Measurements from ENCODE around the gene BCL11B.

The BCL11B gene

DNA sequence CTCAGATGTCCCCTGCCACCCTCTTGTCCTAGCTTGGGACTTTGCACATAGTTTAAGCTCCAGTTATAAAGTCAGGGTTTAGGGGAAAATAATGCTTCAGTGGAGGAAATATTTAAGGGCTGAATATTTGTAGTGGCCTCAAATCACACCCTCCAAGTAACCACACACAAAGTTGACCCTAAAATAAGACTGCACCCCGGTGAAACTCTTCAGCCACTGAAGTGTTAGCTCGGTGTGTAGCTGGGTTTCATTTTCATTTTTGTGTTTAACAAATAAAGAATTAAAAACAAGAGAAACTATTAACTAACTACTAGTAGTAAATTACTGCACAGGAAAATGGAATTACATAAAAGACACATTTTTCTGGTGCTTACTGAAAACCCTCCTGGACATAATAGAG lies 14.8 kb upstream of the BCL11B start:
- no peak for ATAC-seq

- no peak for ATAC-seq
Observed at GRCh38 chr14:99284254-99285004, 12.4 kb upstream of the BCL11B start.

DNA sequence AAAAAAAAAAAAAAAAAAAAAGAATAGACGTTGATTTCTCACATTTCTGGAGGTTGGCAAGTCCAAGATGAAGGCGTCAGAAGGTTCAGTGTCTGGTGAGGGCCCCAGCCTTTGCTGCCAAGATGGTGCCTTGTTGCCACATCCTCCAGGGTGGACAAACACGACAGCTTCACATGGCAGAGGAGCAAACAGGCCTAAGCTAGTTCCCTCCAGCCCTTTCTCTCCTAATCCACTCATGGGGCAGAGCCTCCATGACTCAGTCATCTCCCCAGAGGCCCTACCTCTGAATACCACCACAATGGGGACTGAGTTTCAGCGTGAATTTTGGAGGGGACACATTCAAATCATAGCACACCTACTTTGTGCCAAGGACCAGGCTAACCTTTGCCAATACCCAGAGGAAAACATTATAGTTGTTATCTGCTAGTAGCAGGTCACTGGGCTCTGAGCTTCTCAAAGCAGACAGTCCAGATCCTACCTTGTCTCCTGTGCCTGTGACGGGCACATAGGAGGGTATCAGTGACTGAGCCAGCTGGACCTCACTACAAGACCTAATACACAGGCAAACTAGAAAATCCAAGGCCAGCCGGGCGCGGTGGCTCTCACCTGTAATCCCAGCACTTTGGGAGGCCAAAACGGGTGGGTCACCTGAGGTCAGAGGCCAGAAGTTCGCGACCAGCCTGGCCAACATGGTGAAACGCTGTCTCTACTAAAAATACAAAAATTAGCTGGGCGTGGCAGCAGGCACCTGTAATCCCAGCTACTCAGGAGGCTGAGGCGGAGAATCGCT lies 10.5 kb upstream of the BCL11B start:
- no peak for ATAC-seq

DNA sequence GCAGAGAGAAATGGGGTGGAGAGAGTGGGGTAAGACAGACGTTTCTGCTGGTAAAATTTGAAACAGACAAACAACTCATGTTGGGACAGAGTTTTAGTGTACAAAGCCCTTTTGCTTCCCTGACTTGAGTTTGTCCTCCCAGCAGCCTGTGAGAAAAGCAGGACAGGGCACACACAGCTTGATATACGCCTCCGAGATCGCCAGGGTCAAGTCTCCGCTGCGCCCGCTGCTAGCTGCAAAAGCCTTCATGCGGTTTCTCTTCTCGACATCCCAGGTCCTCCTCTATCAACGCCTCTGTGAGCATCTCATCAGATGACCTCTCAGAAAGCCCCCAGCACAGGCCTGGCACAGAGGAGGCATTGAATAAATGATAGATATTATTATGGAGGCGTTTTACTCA lies 9.4 kb upstream of the BCL11B start:
- no peak for ATAC-seq

DNA sequence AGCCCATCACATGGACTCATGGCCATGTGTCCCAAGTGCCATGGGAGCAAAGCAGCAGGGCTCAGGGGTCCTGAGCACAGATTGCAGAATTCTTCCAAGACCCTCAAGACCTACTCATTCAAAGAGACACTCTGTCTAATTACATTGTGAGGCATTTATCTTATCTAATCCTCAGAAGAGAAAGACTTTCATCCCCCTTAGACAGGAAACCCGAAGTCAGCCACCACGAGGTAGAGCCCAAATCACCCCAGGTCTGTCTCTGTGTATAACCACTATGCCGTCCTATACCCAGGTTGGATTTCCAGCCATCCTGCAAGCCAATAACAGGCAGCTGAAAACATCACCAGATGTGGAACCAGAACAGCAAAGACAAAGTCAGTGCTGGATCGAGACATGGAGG lies 8.9 kb upstream of the BCL11B start:
- ATAC-seq: no peak

DNA sequence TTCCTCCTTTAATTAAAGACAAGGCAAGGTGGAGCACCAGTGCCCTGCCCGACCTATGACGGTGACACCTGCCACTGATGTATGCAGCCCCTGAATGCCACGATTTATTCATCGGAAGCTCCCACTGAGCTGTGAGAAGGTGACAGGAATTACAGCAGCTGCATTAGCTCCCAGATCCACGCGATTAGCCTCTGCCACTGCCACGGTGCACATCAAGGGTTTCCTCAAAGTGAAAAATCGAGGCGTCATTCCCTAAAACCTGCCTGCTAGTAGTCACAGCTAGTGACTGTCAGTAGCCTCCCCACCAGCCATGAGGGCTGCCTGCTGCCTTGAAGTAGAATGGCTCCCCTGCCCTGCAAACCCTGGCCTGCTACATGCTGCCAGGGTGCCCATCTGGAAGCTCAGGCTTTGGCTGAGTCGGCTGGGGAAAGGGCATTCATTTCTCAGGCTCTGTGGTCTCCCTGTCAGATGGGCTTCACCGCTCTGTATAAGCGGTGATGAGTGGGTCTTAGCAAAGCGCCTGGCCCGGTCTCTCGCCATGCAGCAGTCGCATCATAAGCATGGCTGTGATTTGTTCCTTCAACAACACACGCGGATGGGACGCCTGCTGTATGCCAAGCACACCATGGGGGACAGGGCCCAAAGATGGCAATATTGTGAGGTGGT lies 8.2 kb upstream of the BCL11B start:
- ATAC-seq: no peak

GRCh38 chr14:99278836-99279235 lies 6.8 kb upstream of the BCL11B start:
- no peak for ATAC-seq

GRCh38 chr14:99277530-99277929 lies 5.5 kb upstream of the BCL11B start:
- no peak for ATAC-seq

GRCh38 chr14:99276482-99276881 lies 4.5 kb upstream of the BCL11B start:
- no peak for ATAC-seq

DNA sequence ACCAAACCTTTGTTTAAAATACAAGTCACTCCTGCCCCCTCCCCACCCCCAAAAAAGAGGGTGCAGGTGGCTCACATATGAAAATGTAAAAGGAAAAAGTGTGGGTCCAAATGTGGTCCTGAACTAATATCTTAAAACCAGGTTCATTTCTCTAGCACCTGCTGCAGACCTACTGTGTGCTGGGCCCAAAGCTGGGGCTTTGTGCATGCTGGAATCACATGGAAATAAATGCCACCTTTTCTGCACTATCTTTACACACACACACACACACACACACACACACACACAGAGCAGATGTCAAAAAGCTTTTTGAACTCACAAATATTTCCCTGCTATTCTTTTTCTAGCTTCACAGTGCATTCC lies 3.2 kb upstream of the BCL11B start:
- no peak for ATAC-seq

DNA sequence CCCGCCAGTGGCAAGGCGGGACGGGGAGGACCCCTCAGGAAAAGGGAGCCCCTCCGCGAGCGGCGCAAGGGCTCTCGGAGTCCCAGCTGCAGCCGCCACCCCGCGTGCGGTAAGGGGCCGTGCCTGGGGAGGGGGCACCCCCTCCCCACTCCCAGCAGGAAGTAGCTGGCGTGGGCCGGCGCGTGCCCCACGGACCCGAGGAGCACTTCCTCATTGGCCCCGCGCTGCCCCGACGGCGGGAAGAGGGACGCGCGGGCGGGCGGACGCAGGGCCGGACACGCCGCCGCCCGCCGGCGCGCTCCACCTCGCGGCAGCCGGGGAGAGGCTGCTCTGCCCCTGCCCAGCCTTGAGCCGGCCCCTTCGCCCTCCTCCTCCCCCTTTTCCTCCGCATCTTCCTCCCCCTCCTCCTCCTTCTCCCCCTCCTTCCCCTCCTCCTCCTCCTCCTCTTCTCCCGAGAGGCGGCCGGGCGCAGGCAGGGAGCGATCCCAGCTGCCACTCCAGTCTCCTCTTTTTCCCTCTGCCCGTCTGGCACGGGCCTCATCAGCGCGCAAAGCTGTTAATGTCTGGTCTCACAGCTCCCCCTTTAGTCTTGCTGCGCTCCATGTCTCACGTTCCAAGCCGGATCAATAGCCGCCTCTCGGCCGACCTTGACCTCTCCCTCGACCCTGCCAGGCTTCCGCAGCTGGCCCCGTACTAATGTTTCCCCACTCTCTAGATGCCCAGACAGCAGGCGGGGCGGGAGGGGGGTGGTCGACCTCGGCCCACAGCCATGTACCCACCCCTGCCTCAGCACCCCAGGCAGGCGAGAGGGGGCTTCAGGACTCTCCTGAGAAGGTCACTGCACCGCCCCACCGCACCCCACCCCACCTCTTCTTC lies 2.6 kb upstream of the BCL11B start:
- peak; percentile 20 to 30 for ATAC-seq

- no peak for ATAC-seq
Observed at GRCh38 chr14:99273766-99274345, 1.9 kb upstream of the BCL11B start.

- no peak for ATAC-seq
Observed at GRCh38 chr14:99272899-99273765, 1.1 kb upstream of the BCL11B start.

- no peak for ATAC-seq
Observed at GRCh38 chr14:99272632-99272898, 568 bp upstream of the BCL11B start.

GRCh38 chr14:99271221-99271941 lies 616 bp downstream of the BCL11B start:
- no peak for ATAC-seq

GRCh38 chr14:99270458-99271220 lies 1.4 kb downstream of the BCL11B start:
- ATAC-seq: no peak

DNA sequence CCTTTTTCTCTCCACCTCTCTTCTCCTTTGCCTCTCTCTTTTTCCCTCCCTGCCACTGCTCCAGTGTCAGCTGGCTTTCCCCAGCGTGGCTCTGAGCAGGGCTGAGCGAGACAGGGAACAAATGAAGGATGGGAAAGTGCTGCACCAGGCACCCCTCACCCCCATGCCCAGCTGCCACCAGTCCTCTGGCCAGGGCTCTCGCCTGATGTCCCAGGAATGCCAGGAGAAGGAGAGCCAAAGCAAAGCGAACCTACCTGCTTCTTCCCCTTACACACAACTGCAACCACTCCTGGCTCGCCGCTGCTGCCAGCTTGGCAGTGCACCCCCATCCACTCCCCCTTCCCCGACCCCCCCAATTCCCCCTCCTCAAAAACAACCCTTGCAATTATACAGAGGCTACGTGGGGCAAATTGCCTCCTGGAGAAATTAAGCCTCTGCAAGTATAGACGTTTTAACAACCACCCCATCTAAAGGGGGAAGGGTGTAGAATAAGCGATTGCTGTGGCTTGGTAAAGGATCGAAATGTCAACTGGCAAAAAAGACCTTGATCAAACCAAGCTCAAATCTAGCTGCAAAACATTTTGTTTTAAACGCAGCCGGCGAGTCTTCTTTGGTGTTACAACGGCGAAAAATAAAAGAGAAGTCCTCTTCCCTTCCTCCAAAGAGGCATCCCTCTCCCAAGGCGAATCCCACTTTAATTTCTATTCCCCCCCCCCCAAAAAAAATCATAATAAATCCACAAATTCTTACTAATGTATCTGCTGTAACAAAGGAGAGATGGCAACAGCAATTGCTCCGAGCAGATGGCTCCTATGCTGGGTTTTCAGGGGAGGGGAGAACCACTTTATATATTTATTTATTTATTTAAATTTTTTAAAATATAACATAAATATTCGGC lies 2.9 kb downstream of the BCL11B start:
- no peak for ATAC-seq

- ATAC-seq: no peak
Observed at GRCh38 chr14:99267837-99268781, 3.9 kb downstream of the BCL11B start.

Measured in activated CD4-positive, CD25-positive, alpha-beta regulatory T cell treated with anti-CD3 and anti-CD28 coated beads, Interleukin-2, amount 50 U/mL, for 24 hours (primary cell).